Right ventricle myocardium inferior (tissue), 1 donor: ENCODE measurements around the gene ABL2. TPM values are rescaled to one million over a fixed set of nuclear protein-coding genes. Genes with fewer than 3 reads are reported as not detected.

Experiments
- ATAC-seq: fragments of 200-7000 bp; cut with Tn5 transposase; one replicate; pipeline ENCODE4 v1.9.1; 2020; ENCODE audit warnings: mild to moderate bottlenecking, moderate library complexity
- DNase-seq: peaks from one replicate; pipeline ENCODE4 v3.0.0; 2021; ENCODE audit errors: missing footprints
- intact Hi-C: fragments of 100-400 bp; cut with DNase I; formaldehyde crosslinking; loops from one replicate; pipeline ENCODE4 v1.11.0; 2022
- total RNA-seq: library from RNA; stranded (reverse); fragmentation: NEBNext Ultra II Directional; extraction: Animal tissue kit (Norgen Biotek cat#: 25700); gene quantifications from one replicate; pipeline ENCODE4 v1.2.1, GENCODE V29; 2021
- donor health status: DM: no; HTN: yes; CAD: no; lungs with severe emphysema.

The ABL2 gene
- total RNA-seq, 1 donor from 2014 or later: 8.5 TPM

DNA sequence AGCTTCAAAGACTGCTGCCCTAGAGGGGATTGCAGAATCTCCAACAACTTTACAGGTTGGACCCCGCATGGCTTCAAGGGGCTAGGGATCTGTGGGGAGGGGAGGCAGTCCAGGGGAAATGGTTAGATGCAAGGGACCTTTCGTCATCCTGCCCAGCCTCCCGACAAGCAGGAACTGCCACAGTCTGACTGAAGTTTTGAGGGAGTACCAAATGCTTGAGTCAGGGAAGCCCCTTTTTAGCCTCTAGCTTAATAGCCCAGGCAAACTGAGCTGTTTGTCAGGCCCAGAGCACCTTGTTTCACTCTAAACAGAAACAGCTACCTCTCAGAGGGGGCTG is 146.5 kb downstream of the ABL2 start:
- DNase-seq (peak; percentile 73), ATAC-seq (no peak)
- intact Hi-C loops: no loop called here

DNA sequence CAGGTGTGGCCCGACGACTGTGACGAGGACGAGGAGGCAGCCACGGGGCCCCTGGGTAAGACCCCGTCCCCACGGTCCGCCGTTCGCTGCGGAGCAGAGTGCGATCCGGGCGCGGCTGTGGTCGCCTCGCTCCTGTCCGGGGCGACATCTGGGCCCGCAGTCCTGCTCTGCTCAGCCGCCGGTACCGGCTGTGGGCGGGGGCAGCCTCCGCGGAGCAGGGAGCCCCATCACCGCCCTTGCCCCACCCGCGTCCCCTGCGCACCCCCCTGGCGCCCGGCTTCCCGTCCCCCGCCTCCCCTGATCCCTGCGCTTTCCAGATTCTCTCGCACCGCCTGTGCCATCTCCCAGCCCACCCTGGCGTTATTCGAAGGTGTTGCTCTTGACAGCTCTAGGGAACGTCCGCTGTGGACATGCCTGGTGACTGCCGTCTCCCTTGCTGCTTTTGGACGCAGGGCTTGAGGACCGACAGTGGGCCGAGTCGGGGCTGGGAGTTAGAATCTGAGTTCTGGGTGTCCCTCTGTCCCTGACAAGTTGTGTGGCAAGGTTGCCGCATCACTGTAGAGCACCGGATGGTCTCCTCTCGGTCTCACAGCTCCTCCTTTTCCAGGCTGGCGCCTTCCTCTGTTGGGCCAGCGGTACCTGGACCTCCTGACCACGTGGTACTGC is 147.0 kb downstream of the ABL2 start:
- peak; percentile 30 for ATAC-seq
- intact Hi-C loops: no loop called here
- no peak for DNase-seq

DNA sequence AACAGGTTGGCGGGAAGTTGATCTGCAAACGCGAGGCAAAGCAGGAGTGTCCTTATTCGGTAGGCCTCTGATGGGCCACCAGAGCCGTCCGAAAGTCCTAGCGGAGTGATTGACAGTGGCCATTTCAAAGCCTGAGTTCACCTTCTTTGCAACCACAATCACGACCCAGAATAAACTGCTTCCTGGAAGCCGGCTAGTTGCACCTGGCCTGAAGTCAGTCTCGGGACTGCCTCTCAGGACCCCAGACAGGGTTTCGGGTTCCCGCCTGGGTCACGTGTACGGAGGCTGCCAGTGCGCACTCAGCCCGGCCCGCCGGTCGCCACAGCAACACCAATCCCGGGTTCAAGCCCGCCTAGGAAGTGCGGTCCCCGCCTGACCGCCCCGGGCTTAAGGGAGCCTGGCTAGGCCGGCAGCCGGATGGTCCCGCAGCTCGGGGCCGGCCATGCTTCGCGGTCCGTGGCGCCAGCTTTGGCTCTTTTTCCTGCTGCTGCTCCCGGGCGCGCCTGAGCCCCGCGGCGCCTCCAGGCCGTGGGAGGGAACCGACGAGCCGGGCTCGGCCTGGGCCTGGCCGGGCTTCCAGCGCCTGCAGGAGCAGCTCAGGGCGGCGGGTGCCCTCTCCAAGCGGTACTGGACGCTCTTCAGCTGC is 147.7 kb downstream of the ABL2 start, which contains the start of gene TOR3A:
Gene TOR3A (plus strand): TSS at position 384 of the 646 bp plus-strand sequence. CDS start 59 bp downstream, at position 443.
- DNase-seq: peak; percentile 96
- intact Hi-C loops: loop anchor here (2.0 kb wide), 1 partner anchor 289 kb away; no protein-coding TSS in a partner anchor
- peak; percentile 99 for ATAC-seq

DNA sequence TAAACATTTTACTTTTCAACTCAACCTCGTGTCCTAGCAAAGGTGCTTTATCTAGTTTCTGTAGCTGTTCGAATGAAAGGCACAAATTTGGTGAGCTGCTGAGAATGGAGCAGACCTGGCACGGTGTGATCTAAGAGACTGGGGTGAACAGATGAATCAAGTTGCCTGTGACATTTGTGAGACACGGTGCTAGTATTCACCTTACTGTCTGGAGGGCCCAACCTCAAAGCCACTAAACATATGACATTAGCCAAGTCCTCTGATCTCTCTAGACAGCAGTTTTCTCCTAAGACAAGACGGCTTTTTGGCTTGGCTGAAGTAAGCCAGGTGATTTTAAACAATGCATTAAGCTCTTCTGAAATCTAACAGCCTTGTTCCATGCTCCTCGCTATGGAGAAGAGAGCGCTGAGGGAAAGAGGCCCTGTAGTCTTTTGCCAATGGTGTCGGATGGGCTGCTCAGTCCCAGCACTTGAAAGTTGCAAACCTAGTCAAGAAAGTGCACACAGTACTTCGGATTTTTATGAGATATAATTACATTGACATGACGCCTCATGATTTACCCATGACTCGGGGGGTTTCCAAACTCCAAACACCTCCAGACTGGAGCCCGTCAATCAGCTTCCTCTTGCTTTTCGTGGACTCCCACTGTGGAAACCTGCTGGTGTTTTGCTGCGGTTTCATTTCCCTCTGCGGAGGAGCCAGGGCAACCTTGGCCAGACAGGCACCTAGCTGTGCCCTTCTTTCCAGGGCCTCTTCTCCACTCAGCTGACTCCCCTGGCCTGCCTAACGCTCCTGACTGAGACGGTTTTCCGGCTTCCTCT is 148.4 kb downstream of the ABL2 start:
- intact Hi-C loops: loop anchor here (2.0 kb wide), 1 partner anchor 290 kb away; no protein-coding TSS in a partner anchor
- ATAC-seq (no peak), DNase-seq (peak; percentile 62)

DNA sequence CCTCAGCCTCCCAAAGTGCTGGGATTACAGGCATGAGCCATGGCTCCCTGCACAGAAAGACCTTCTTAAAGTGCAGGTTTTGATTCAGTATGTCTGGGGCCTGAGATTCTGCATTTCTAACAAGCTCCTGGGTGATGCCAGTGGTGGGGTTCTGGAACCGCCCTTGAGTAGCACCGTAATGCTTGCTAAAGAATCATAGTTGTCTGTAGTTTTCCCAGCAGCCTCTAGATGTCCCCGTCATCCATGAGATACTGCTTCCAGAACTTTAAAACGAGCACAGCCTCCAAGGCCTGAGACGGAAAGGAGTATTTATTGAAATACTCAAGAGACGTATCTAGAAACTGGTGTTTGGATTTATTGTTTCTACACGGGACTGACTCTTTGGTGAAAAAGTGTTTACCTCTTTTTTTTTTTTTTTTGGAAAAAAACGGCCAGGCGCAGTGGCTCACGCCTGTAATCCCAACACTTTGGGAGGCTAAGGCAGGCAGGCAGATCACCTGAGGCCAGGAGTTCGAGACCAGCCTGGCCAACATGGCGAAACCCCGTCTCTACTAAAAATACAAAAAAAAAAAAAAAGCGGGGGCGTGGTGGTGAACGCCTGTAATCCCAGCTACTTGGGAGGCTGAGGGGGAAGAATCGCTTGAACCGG is 150.2 kb downstream of the ABL2 start:
- ATAC-seq (peak; percentile 36), DNase-seq (no peak)
- intact Hi-C loops: loop anchor here (2.0 kb wide), 2 partner anchors 114 to 218 kb away; no protein-coding TSS in a partner anchor

DNA sequence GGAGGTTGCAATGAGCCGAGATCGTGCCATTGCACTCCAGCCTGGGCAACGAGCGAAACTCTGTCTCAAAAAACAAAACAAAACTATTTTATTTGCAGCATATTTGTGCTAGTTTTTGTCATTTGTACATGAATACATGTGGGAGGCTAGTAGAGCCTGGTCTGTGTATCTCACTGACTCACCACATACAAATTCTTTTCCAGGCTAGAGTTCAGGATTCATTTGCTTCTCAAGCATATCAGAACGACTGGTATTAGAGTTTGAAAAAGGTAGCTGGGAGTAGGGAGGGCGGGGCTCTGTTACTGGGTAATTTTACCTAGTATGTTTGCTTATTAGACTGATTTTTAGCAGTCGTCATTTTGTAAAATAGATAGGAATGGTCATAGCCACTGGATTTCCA is 152.1 kb downstream of the ABL2 start:
- ATAC-seq: no peak
- intact Hi-C loops: no loop called here
- no peak for DNase-seq

DNA sequence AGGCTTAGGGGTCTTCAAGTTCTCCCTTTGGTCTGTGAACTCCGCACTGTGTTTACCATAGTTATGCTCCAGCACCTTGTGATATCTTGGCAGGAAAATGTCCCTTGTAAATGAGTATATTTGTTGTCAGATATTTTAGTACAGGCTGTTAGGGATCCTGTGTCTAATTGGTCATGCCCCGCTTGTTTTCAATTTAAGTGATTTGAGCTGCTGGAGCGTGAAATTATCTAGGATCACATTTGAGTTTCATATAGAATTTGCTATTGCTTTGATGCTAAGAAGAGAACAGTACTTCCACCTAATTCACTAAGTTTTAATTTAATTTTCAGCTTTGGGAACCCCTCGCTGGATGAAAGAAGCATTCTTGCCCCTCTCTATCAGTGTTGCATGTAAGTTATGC is 163.0 kb downstream of the ABL2 start:
- intact Hi-C loops: no loop called here
- no peak for ATAC-seq
- no peak for DNase-seq

DNA sequence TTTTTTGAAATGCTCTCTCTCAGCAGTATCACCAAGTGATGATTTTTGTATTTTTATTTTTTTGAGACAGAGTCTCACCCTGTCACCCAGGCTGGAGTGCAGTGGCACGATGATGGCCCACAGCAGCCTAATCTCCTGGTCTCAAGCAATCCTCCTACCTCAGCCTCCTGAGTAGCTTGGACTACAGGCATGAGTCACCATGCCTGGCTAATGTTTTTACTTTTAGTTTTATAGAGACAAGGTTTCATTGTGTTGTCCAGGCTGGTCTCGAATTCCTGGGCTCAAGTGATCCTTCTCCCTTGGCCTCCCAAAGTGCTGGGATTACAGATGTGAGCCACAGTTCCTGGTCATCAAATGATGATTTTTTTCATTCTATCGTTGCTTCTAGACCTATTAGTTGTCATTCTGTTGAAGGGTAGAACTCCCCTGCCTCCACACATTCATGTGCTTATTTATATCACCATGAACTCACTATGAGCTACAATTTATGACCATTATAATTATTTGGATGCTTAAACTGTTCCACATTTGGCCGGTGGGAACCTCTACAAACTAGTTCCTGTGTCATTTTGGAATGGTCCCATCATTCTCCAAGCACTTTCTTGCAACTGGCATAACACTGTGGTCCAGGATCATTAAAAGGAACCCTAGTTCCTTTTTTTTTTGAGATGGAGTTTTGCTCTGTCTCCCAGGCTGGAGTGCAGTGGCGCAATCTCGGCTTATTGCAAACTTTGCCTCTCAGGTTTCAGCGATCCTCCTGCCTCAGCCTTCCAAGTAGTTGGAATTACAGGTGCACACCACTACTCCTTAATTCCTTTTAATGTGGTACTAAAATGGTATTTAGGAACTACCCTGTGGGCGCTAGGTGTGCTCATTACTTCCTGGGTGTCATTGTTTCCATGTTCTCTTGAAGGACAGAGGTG is 167.9 kb downstream of the ABL2 start:
- ATAC-seq (no peak), DNase-seq (no peak)
- intact Hi-C loops: no loop called here

DNA sequence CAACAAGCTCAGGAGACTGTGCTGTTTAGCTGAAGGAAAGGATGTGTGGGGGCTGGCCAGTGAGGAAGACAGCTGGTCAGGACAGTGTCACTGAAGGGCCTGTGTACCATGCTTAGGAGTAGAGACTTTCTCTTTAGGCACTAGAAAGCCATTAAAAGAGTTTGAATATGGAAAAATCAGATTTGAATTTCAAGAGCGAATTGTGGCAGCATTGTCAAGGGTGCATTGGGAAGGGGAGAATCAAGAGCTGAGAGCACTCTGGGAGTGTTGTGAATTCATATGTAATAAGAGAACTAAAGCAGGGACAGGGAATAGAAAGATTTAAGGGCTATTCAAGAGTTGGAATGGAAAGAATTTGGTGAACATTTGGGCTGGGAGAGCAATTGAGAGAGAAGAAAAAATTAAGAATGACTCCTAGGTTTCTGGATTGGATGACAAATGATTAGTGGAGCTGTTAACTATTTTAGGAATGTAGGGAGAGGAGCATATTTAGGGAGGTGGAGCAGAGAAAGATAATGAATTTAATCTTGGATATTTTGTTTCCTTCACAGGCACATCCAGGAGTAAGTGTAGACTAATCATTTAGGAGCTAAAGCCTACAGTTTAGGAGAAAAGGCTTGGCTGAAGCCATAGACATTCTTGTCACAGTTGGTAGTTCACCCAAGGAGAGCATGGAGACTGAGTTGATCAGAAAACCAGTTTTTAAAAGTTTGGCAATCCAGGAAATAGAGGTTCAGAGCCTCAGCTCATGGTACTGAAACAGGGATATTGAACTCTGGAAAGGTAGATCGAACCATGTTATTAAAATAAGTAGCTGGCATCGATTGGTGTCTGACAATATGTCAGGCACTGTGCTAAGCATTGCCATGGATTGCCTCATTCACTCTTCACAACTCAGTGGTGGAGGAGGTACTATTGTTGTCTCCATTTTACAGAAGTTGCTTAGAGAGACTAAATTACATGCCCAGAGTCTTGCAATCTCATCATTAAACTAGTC is 170.7 kb downstream of the ABL2 start:
- ATAC-seq: no peak
- no peak for DNase-seq
- intact Hi-C loops: no loop called here

DNA sequence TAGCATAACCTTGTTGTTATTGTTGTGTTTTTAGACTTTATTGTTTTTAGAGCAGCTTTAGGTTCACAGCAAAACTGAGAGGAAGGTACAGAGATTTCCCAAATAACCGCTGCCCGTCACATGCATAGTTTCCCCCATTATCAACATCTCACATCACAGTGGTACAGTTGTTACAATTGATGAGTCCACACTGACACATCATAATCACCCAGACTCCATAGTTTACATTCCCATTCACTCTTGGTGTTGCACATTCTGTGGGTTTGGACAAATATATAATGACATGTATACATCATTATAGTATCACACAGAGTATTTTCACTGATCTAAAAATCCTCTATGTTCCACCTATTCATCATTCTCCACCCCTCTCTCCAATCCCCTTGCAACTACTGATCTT is 173.5 kb downstream of the ABL2 start:
- no peak for DNase-seq
- intact Hi-C loops: no loop called here
- no peak for ATAC-seq

DNA sequence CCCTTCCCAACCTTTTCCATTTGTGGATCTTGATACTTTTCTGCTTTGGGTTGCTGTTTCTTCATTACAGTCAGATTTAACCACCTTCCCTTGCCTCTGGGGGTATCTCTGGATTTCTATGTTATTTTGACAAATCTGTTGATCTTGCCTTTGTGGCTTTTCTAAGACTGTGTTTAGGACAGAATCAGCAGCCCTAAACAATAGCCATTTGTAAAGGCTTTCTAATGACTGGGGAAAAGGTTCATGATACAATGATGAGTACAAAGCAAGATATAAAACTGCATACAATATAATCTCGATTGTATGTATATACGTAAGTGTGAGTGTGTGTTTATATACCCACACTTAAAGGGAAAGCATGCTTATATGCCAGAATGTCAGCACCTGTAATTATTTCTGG is 176.0 kb downstream of the ABL2 start:
- ATAC-seq (no peak), DNase-seq (no peak)
- intact Hi-C loops: no loop called here

DNA sequence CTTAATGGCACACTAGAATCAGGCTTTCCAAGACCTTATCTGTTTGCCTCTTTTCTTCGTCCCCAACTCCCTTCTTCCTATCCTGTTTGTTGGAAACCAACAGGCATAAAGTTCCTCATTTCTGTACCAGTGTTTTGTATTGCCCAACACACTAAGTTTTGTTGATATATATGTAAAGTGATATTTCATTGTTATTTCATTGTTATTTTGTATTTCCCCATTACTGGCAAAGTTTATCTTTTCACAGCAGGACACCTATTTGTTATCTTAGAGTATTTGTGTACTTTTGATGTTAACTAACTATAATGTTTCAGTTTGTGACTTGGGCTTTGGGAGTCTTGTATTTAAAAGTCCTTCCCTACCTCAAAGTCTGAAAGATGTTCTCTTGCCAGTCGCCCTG is 176.7 kb downstream of the ABL2 start:
- DNase-seq: no peak
- intact Hi-C loops: no loop called here
- no peak for ATAC-seq

Other genes starting within 250 kb of the ABL2 start
- 60.1 TPM for gene FAM20B, start 203.8 kb downstream of the ABL2 start, total RNA-seq
- gene TOR3A, start 147.6 kb downstream of the ABL2 start, total RNA-seq: 11.3 TPM
- 10.4 TPM for gene SOAT1, start 64.1 kb upstream of the ABL2 start, total RNA-seq
- not detected for gene AXDND1, start 136.3 kb upstream of the ABL2 start, total RNA-seq